GM12878 (cell line): ENCODE measurements around the gene EEF1AKMT3. TPM values are rescaled to one million over a fixed set of nuclear protein-coding genes. Genes with fewer than 3 reads are reported as not detected.

Experiments
- ATAC-seq: fragments of 200-7000 bp; cut with Tn5 transposase; 3 replicates; pipeline ENCODE4 v1.9.1; 2020; ENCODE audit warnings: mild to moderate bottlenecking, moderate library complexity
- BruUV-seq: library from RNA; stranded (reverse); fragments of 400-500 nt; replicated peaks from 2 replicates; lab custom pipeline; 2021; lab: Mats Ljungman, UMichigan
- CTCF ChIA-PET: fragments of 300-600 bp; sonication (Branson Sonifier 250); formaldehyde crosslinking; extraction: SDS; loops from one replicate; lab custom pipeline; 2021; ENCODE audit warnings: inconsistent platforms; lab: Yijun Ruan, JAX
- POLR2A ChIA-PET: fragments of 350-600 bp; formaldehyde crosslinking; extraction: SDS; loops from one replicate; lab custom pipeline; 2021; ENCODE audit warnings: inconsistent platforms; lab: Charles Lee
- RAD21 ChIA-PET: fragments of 300-600 bp; sonication (Branson Sonifier 250); formaldehyde crosslinking; loops from one replicate; lab custom pipeline; 2023; ENCODE audit warnings: antibody characterized with exemption; ENCODE audit not compliant: unreplicated experiment; lab: Charles Lee
- SMC1A ChIA-PET: fragments of 300-600 bp; sonication (Branson Sonifier 250); formaldehyde crosslinking; loops from one replicate; lab custom pipeline; 2023; ENCODE audit not compliant: unreplicated experiment, uncharacterized antibody; lab: Charles Lee
- DNase-seq: peaks from one replicate; pipeline ENCODE4 v3.0.0-alpha.2; 2011; ENCODE audit warnings: low read depth, low spot score
- FAIRE-seq: peaks from 3 replicates; lab custom pipeline; 2011; peaks lifted over from hg19 to GRCh38; lab: Jason Lieb, UNC
- H2AFZ ChIP-seq: 2 replicates; pipeline ENCODE4 v1.6.0; 2011; ENCODE audit warnings: low read depth, low read length, control low read depth; ENCODE audit not compliant: control insufficient read depth
- H3K27ac ChIP-seq: 2 replicates; pipeline ENCODE4 v1.5.1; 2011; ENCODE audit warnings: control low read depth; ENCODE audit not compliant: control insufficient read depth, insufficient read depth
- H3K27me3 ChIP-seq, 2 experiments: replicated peaks in 1 of 2; 2 replicates each; pipeline versions ENCODE4 v1.6.0 to v1.6.1; 2011; ENCODE audit warnings: low read length in 1 of 2; ENCODE audit not compliant: control insufficient read depth in 2 of 2, insufficient read depth in 2 of 2
- H3K36me3 ChIP-seq, 2 experiments: 2 replicates each; pipeline ENCODE4 v1.5.1; 2011; ENCODE audit warnings: low read length in 1 of 2; ENCODE audit not compliant: control insufficient read depth in 2 of 2, insufficient read depth in 2 of 2
- H3K4me1 ChIP-seq: 2 replicates; pipeline ENCODE4 v1.6.1; 2011; ENCODE audit warnings: mild to moderate bottlenecking, low read length, moderate library complexity, mixed read lengths; ENCODE audit not compliant: control insufficient read depth, insufficient read depth
- H3K4me2 ChIP-seq: 2 replicates; pipeline ENCODE4 v1.6.0; 2011; ENCODE audit warnings: control low read depth; ENCODE audit not compliant: control insufficient read depth, insufficient read depth
- H3K4me3 ChIP-seq: fragments of 200-600 bp; sonication (generic); 2 replicates; pipeline ENCODE4 v1.5.1; 2016
- H3K79me2 ChIP-seq: 2 replicates; pipeline ENCODE4 v1.6.0; 2011; ENCODE audit warnings: low read length; ENCODE audit not compliant: control insufficient read depth, insufficient read depth
- H3K9ac ChIP-seq: 2 replicates; pipeline ENCODE4 v1.8.0; 2011; ENCODE audit warnings: low read length, control low read depth, mixed read lengths; ENCODE audit not compliant: control insufficient read depth, insufficient read depth
- H3K9me3 ChIP-seq: replicated peaks from 3 replicates; pipeline ENCODE4 v1.5.1; 2011; ENCODE audit warnings: mild to moderate bottlenecking, low read length; ENCODE audit not compliant: control insufficient read depth, insufficient read depth
- H4K20me1 ChIP-seq: 2 replicates; pipeline ENCODE4 v1.6.0; 2011; ENCODE audit not compliant: control insufficient read depth, insufficient read depth
- FOXM1 ChIP-seq: IDR thresholded peaks from 2 replicates; pipeline ENCODE4 v1.6.1; 2012; ENCODE audit warnings: low read depth, mild to moderate bottlenecking, inconsistent platforms, low read length, moderate library complexity
- ZZZ3 ChIP-seq: IDR thresholded peaks from 2 replicates; pipeline ENCODE4 v1.6.1; 2011; ENCODE audit warnings: low read depth; ENCODE audit not compliant: control insufficient read depth, insufficient read length
- WGBS: methylation state at CpG from one replicate; pipeline ENCODE4 v1.1.6; 2016; ENCODE audit warnings: low lambda C conversion rate; ENCODE audit not compliant: insufficient replicate concordance, insufficient coverage; ENCODE audit errors: missing lambda C conversion rate; 5-methylcytosine and 5-hydroxymethylcytosine counted together
- in situ Hi-C: fragments of 300-500 bp; cut with MboI; formaldehyde crosslinking; loops from 9 replicates; pipeline ENCODE4 v1.14.3; 2018; ENCODE audit warnings: mixed read lengths
- intact Hi-C: fragments of 100-400 bp; cut with micrococcal nuclease; formaldehyde crosslinking; loops from one replicate; pipeline ENCODE4 v1.14.2; 2022; ENCODE audit not compliant: unreplicated experiment
- polyA plus RNA-seq, 11 experiments: library from polyadenylated mRNA; depleted of rRNA in 4 of 11; unstranded in 6 of 11; stranded (reverse) in 5 of 11; fragments of >200 nt; fragmentation: Nextera tagmentation in 4 of 11; fragmentation: Illumina TruSeq in 1 of 11; extraction: Ambion mirVana in 4 of 11; extraction: Trizol in 1 of 11; gene quantifications; 1 replicate in 1 of 11; 2 replicates in 10 of 11; pipeline versions ENCODE4 v1.2.1 to v1.2.3, GENCODE V29; 2011 to 2016; ENCODE audit warnings: inconsistent platforms in 2 of 11, missing spikeins in 2 of 11, low read depth in 1 of 11
- total RNA-seq, 4 experiments: library from RNA; depleted of rRNA in 3 of 4; stranded (reverse); fragments of >200 nt in 3 of 4; fragmentation: Illumina TruSeq in 1 of 4; extraction: Trizol in 1 of 4; gene quantifications; 2 replicates each; pipeline versions ENCODE4 v1.2.1 to v1.2.3, GENCODE V29; 2013 to 2021

The EEF1AKMT3 gene
- total and polyA plus RNA-seq, 10 of the 15 experiments (the other 5 are each of a cell fraction or from before 2014, with no cell fraction given), result 1.2 to 8.2 (median 3.5) TPM

- TF ChIP-seq FOXM1, result no peak
Observed at GRCh38 chr12:57735952-57736740, 36.3 kb upstream of the EEF1AKMT3 start (continued).

DNA sequence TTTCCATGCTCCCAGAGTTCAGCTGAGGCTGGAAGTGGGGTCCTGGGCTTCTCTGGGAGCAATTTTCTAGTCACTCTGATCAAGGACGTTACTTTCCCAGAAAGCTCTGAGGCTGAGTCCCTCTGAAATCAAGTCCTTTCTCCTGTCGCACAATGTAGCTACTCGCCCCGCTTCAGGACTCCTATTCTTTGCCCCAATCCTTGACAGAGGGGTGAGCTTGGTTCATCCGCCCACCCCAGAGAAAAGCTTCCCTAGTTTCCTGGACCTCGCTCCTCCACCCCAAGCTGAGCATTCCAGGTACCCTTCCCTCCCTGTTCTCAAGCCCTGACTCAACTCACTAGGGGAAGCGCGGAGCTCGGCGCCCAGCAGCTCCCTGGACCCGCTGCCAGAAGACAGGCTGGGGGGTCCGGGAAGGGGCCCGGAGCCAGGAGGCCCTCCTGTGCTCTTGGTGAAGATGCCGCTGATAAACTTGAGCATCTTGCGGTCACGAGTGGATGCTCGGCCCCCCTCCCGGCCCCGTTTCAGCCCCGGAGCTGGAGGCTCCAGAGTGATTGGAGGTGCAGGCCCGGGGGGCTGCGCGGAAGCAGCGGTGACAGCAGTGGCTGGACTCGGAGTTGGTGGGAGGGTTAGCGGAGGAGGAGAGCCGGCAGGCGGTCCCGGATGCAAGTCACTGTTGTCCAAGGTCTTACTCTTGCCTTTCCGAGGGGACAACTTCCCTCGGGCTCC lies 35.5 kb upstream of the EEF1AKMT3 start:
- peaks cover 7% of the 10 kb centered on the region for H3K4me1 ChIP-seq
- peaks cover 1 to 4% of the 10 kb centered on the region in 2 experiments; a peak in 3 of 4 replicates for H3K36me3 ChIP-seq
- no peak overlapping the region for H2AFZ ChIP-seq
- H3K4me2 ChIP-seq, result no peak overlapping the region
- no peak for TF ChIP-seq ZZZ3
- no peak overlapping the region for H3K27ac ChIP-seq
- no peaks in the 10 kb centered on the region for H3K9me3 ChIP-seq
- ChIA-PET POLR2A (no interaction called here), RAD21 (no interaction called here), CTCF (no interaction called here), SMC1A (no interaction called here)
- WGBS, result 94% methylated on average over 22 of the region's 31 CpGs
- intact Hi-C loops (no loop called here), in situ Hi-C loops (no loop called here)
- H4K20me1 ChIP-seq, result no peaks in the 10 kb centered on the region
- no peak for FAIRE-seq
- no peak for ATAC-seq
- H3K4me3 ChIP-seq, result no peak overlapping the region
- peaks cover 18% of the 10 kb centered on the region for H3K79me2 ChIP-seq
- no TSS peak for BruUV-seq
- no peaks in the 10 kb centered on the region for H3K27me3 ChIP-seq
- no peak for DNase-seq
- no peak overlapping the region for H3K9ac ChIP-seq
